Keratinocyte (primary cell): ENCODE measurements around the gene TCF15. TPM values are rescaled to one million over a fixed set of nuclear protein-coding genes. Genes with fewer than 3 reads are reported as not detected.

Experiments
- DNase-seq: peaks from one replicate; pipeline ENCODE4 v3.0.0-alpha.2; 2011; ENCODE audit warnings: low read depth, missing footprints, low spot score
- FAIRE-seq: peaks from 2 replicates; lab custom pipeline; 2011; peaks lifted over from hg19 to GRCh38; lab: Jason Lieb, UNC
- H2AFZ ChIP-seq: 2 replicates; pipeline ENCODE4 v1.6.0; 2012; ENCODE audit warnings: low read length, control low read depth, inconsistent platforms; ENCODE audit not compliant: control insufficient read depth
- H3K27ac ChIP-seq: 2 replicates; pipeline ENCODE4 v1.5.1; 2011; ENCODE audit warnings: low read length; ENCODE audit not compliant: control insufficient read depth, insufficient read depth
- H3K27me3 ChIP-seq: 3 replicates; pipeline ENCODE4 v1.6.0; 2011; ENCODE audit warnings: low read length; ENCODE audit not compliant: control insufficient read depth, insufficient read depth; ENCODE audit errors: extremely low read depth
- H3K36me3 ChIP-seq, 2 experiments: 2 replicates in 1 of 2; 3 replicates in 1 of 2; pipeline ENCODE4 v1.5.1; 2011; ENCODE audit warnings: low read length in 2 of 2, mild to moderate bottlenecking in 1 of 2; ENCODE audit not compliant: control insufficient read depth in 2 of 2, insufficient read depth in 2 of 2; ENCODE audit errors: extremely low read depth in 1 of 2
- H3K4me1 ChIP-seq: 3 replicates; pipeline ENCODE4 v1.5.1; 2011; ENCODE audit warnings: low read length; ENCODE audit not compliant: control insufficient read depth, insufficient read depth; ENCODE audit errors: extremely low read depth
- H3K4me2 ChIP-seq: 3 replicates; pipeline ENCODE4 v1.6.0; 2011; ENCODE audit warnings: low read depth, low read length; ENCODE audit not compliant: control insufficient read depth, insufficient read depth; ENCODE audit errors: extremely low read depth
- H3K4me3 ChIP-seq, 3 experiments: fragments of 200-600 bp in 1 of 3; sonication (generic) in 1 of 3; 2 replicates in 2 of 3; 3 replicates in 1 of 3; pipeline ENCODE4 v1.5.1; 2011 to 2016; ENCODE audit warnings: low read length in 3 of 3, mild to moderate bottlenecking in 3 of 3, control low read depth in 2 of 3, inconsistent platforms in 1 of 3, low read depth in 1 of 3, mixed read lengths in 1 of 3, mixed run types in 1 of 3, moderate library complexity in 1 of 3; ENCODE audit not compliant: control insufficient read depth in 2 of 3, insufficient read depth in 2 of 3; ENCODE audit errors: extremely low read depth in 1 of 3
- H3K79me2 ChIP-seq: 2 replicates; pipeline ENCODE4 v1.6.0; 2012; ENCODE audit warnings: low read length; ENCODE audit not compliant: control insufficient read depth, insufficient read depth
- H3K9ac ChIP-seq: 3 replicates; pipeline ENCODE4 v1.6.0; 2011; ENCODE audit warnings: low read length; ENCODE audit not compliant: control insufficient read depth, insufficient read depth; ENCODE audit errors: extremely low read depth
- H3K9me1 ChIP-seq: 3 replicates; pipeline ENCODE4 v1.6.0; 2011; ENCODE audit warnings: low read length; ENCODE audit not compliant: control insufficient read depth, insufficient read depth; ENCODE audit errors: extremely low read depth
- H3K9me3 ChIP-seq: 2 replicates; pipeline ENCODE4 v1.5.1; 2012; ENCODE audit warnings: low read depth, low read length; ENCODE audit not compliant: control insufficient read depth
- H4K20me1 ChIP-seq: 3 replicates; pipeline ENCODE4 v1.6.0; 2011; ENCODE audit warnings: low read length; ENCODE audit not compliant: control insufficient read depth, insufficient read depth; ENCODE audit errors: extremely low read depth
- CTCF ChIP-seq, 3 experiments: IDR thresholded peaks in 1 of 3; conservative IDR thresholded peaks in 1 of 3; optimal IDR thresholded peaks in 1 of 3; 2 replicates in 2 of 3; 3 replicates in 1 of 3; pipeline versions ENCODE3 to v1.5.1; 2011; ENCODE audit warnings: low read length in 3 of 3, mild to moderate bottlenecking in 3 of 3, moderate library complexity in 2 of 3, control low read depth in 1 of 3, inconsistent platforms in 1 of 3; ENCODE audit not compliant: insufficient read depth in 2 of 3; ENCODE audit errors: extremely low read depth in 1 of 3
- EZH2 ChIP-seq: IDR thresholded peaks from one replicate; pipeline ENCODE4 v1.6.1; 2012; ENCODE audit warnings: inconsistent platforms, mild to moderate bottlenecking, low read length, moderate library complexity
- dilution Hi-C: fragments of 300-500 bp; cut with MboI; formaldehyde crosslinking; loops from one replicate; pipeline ENCODE4 v1.7.0; 2020; ENCODE audit warnings: low sequenced_read_pairs; ENCODE audit not compliant: extremely low pct_ligation_motif_present
- polyA plus RNA-seq, 5 experiments: library from polyadenylated mRNA; depleted of rRNA in 3 of 5; stranded (reverse) in 3 of 5; stranded (forward) in 1 of 5; unstranded in 1 of 5; fragments of >200 nt; gene quantifications; 1 replicate in 1 of 5; 2 replicates in 3 of 5; 3 replicates in 1 of 5; pipeline versions ENCODE4 v1.2.1 to v1.2.3, GENCODE V29; 2011 to 2012; ENCODE audit warnings: missing spikeins in 2 of 5, low read depth in 1 of 5, low replicate concordance in 1 of 5

TCF15 gene
- polyA plus RNA-seq, 1 donor (not counting 4 experiments of a cell fraction or from before 2014, with no cell fraction given) = not detected

- Histone ChIP-seq H3K79me2 (no peaks in the 10 kb centered on the region), H3K4me3 (no peak overlapping the region), H3K27ac (no peak overlapping the region), H3K4me1 (no peaks in the 10 kb centered on the region), H3K27me3 (peaks cover 2% of the 10 kb centered on the region), H3K36me3 (no peaks in the 10 kb centered on the region), H3K4me2 (no peak overlapping the region), H3K9me1 (no peaks in the 10 kb centered on the region), H3K9me3 (no peaks in the 10 kb centered on the region), H4K20me1 (no peaks in the 10 kb centered on the region), H3K9ac (no peak overlapping the region), H2AFZ (no peak overlapping the region)
- dilution Hi-C loops = no loop called here
- FAIRE-seq (peak; percentile 84), DNase-seq (no peak)
- peak; percentile 91 to 98 (median 96) for TF ChIP-seq CTCF (optimal IDR thresholded peaks at IDR 0.05 in 1 of 3, IDR thresholded peaks at IDR 0.05 in 1 of 3, conservative IDR thresholded peaks at IDR 0.05 in 1 of 3; ENCODE audit: extremely low read depth in 1 of 3, insufficient read depth in 2 of 3, low read length in 3 of 3)
- no peak for TF ChIP-seq EZH2
Observed at GRCh38 chr20:561437-562231, 48.5 kb downstream of the TCF15 start.

GRCh38 chr20:560680-561079 lies 49.4 kb downstream of the TCF15 start:
- Histone ChIP-seq H3K36me3 (no peaks in the 10 kb centered on the region), H4K20me1 (no peaks in the 10 kb centered on the region), H3K79me2 (no peaks in the 10 kb centered on the region), H2AFZ (no peak overlapping the region), H3K9ac (no peak overlapping the region), H3K4me3 (no peak overlapping the region), H3K4me1 (no peaks in the 10 kb centered on the region), H3K9me3 (no peaks in the 10 kb centered on the region), H3K27me3 (peaks cover 7% of the 10 kb centered on the region), H3K4me2 (no peak overlapping the region), H3K9me1 (no peaks in the 10 kb centered on the region), H3K27ac (no peak overlapping the region)
- FAIRE-seq (no peak), DNase-seq (no peak)
- dilution Hi-C loops = no loop called here
- TF ChIP-seq EZH2 (no peak), CTCF (optimal IDR thresholded peaks at IDR 0.05 in 1 of 3, IDR thresholded peaks at IDR 0.05 in 1 of 3, conservative IDR thresholded peaks at IDR 0.05 in 1 of 3; ENCODE audit: extremely low read depth in 1 of 3, insufficient read depth in 2 of 3, low read length in 3 of 3) (peak in 1 of 3 experiments; percentile 8)
